ENCODE data around the gene SLC24A3. TPM values are rescaled to one million over a fixed set of nuclear protein-coding genes. Genes with fewer than 3 reads are reported as not detected.

The SLC24A3 gene
- total and polyA plus RNA-seq, 2 experiments from 2014 or later = 0.81 to 2.5 TPM

DNA sequence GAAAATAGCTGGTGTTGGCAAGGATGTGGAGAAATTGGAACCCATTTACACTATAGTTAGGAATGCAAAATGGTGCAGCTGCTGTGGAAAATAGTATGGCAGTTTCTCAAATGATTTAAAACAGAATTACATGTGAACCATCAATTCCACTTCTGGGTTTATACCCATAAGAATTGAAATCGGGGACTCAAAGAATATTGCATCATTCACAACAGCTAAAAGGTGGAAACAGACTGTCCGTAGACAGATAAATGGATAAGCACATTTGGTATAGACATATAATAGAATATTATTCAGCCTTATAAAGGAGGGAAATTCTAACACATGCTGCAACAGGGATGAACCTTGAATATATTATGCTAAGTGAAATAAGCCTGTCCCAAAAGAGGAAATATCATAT, 355.7 kb downstream of the SLC24A3 start:
- Mint-ChIP-seq H3K9me3 (no peaks in the 10 kb centered on the region), H3K36me3 (ENCODE audit: low read depth) (0 out of 3 replicates have a peak, but pooled peaks cover 3% of the 10 kb centered on the region)

More for the DNA sequence above, 355.7 kb downstream of the SLC24A3 start:
- Histone ChIP-seq H3K27me3 (ENCODE audit: insufficient read depth) (no peaks in the 10 kb centered on the region), H3K4me2 (no peak overlapping the region), H4K20me1 (replicated peaks; ENCODE audit: insufficient read depth) (no peaks in the 10 kb centered on the region), H3K4me3 (no peak overlapping the region), H3K36me3 (ENCODE audit: insufficient read depth) (no peaks in the 10 kb centered on the region), H2AFZ (no peak overlapping the region), H3K9me2 (ENCODE audit: insufficient read depth) (peaks cover 10% of the 10 kb centered on the region; the same call in 1 of the 2 replicates), H3K4me1 (ENCODE audit: insufficient read depth) (no peaks in the 10 kb centered on the region), H3F3A (replicated peaks; ENCODE audit: low read depth) (no peaks in the 10 kb centered on the region), H3K27ac (ENCODE audit: low read depth) (no peak overlapping the region), H3K79me2 (replicated peaks; ENCODE audit: insufficient read depth) (no peaks in the 10 kb centered on the region)
- no peak for DNase-seq (ENCODE audit: low spot score)
- Mint-ChIP-seq H3K4me3 (no peak overlapping the region), H3K27me3 (ENCODE audit: insufficient read depth, low read depth, poor library complexity) (no peaks in the 10 kb centered on the region), H3K4me1 (peaks cover 11% of the 10 kb centered on the region), H3K27ac (no peak overlapping the region)
- TF ChIP-seq ZNF331 (CRISPR knock-in tag; IDR thresholded peaks at IDR 0.05; ENCODE audit: low read depth) (no peak), JUNB (IDR thresholded peaks at IDR 0.05; ENCODE audit: unreplicated experiment) (no peak), EZH2phosphoT487 (IDR thresholded peaks at IDR 0.05; ENCODE audit: unreplicated experiment) (no peak)
- TF ChIP-seq, protein P1, sequence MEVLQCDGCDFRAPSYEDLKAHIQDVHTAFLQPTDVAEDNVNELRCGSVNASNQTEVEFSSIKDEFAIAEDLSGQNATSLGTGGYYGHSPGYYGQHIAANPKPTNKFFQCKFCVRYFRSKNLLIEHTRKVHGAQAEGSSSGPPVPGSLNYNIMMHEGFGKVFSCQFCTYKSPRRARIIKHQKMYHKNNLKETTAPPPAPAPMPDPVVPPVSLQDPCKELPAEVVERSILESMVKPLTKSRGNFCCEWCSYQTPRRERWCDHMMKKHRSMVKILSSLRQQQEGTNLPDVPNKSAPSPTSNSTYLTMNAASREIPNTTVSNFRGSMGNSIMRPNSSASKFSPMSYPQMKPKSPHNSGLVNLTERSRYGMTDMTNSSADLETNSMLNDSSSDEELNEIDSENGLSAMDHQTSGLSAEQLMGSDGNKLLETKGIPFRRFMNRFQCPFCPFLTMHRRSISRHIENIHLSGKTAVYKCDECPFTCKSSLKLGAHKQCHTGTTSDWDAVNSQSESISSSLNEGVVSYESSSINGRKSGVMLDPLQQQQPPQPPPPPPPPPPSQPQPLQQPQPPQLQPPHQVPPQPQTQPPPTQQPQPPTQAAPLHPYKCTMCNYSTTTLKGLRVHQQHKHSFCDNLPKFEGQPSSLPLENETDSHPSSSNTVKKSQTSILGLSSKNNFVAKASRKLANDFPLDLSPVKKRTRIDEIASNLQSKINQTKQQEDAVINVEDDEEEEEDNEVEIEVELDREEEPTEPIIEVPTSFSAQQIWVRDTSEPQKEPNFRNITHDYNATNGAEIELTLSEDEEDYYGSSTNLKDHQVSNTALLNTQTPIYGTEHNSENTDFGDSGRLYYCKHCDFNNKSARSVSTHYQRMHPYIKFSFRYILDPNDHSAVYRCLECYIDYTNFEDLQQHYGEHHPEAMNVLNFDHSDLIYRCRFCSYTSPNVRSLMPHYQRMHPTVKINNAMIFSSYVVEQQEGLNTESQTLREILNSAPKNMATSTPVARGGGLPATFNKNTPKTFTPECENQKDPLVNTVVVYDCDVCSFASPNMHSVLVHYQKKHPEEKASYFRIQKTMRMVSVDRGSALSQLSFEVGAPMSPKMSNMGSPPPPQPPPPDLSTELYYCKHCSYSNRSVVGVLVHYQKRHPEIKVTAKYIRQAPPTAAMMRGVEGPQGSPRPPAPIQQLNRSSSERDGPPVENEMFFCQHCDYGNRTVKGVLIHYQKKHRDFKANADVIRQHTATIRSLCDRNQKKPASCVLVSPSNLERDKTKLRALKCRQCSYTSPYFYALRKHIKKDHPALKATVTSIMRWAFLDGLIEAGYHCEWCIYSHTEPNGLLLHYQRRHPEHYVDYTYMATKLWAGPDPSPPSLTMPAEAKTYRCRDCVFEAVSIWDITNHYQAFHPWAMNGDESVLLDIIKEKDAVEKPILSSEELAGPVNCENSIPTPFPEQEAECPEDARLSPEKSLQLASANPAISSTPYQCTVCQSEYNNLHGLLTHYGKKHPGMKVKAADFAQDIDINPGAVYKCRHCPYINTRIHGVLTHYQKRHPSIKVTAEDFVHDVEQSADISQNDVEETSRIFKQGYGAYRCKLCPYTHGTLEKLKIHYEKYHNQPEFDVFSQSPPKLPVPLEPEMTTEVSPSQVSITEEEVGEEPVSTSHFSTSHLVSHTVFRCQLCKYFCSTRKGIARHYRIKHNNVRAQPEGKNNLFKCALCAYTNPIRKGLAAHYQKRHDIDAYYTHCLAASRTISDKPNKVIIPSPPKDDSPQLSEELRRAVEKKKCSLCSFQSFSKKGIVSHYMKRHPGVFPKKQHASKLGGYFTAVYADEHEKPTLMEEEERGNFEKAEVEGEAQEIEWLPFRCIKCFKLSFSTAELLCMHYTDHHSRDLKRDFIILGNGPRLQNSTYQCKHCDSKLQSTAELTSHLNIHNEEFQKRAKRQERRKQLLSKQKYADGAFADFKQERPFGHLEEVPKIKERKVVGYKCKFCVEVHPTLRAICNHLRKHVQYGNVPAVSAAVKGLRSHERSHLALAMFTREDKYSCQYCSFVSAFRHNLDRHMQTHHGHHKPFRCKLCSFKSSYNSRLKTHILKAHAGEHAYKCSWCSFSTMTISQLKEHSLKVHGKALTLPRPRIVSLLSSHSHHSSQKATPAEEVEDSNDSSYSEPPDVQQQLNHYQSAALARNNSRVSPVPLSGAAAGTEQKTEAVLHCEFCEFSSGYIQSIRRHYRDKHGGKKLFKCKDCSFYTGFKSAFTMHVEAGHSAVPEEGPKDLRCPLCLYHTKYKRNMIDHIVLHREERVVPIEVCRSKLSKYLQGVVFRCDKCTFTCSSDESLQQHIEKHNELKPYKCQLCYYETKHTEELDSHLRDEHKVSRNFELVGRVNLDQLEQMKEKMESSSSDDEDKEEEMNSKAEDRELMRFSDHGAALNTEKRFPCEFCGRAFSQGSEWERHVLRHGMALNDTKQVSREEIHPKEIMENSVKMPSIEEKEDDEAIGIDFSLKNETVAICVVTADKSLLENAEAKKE (CRISPR knock-in tag; IDR thresholded peaks at IDR 0.05) = no peak
- ATAC-seq = no peak
